Stimulated activated CD4-positive, alpha-beta T cell treated with anti-CD3 and anti-CD28 coated beads, Interleukin-1b, Interleukin-23, amount 100 ng/mL, for 48 hours (primary cell): ENCODE results near the gene HMMR.
"Not testable (repeated sequence)": the region's sequence is repeated elsewhere in the genome, so short reads cannot be mapped to it uniquely, and the experiment has no call there.

Experiments used
- DNase-seq: peaks from one replicate; pipeline ENCODE4 v3.0.0-alpha.2; 2020

Gene HMMR

DNA sequence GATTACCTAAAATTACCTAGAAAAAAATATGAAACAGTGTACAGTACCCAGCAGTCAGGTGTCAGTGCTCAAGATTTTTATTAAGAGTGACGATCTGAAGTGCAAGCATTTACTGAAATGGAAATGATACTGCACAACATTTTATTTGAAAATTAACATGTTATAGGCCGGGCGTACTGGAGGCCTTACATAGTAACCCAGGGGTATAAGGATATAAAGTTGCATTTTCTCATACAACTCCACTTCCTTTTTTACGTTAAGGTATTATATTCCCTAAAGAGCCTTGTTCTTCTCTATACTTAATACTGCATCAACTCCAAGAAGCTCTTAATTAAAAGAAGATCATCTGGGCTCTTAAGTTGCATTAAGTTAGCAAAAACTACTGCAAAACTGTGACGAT is 48.3 kb downstream of the HMMR start:
- no peak for DNase-seq

DNA sequence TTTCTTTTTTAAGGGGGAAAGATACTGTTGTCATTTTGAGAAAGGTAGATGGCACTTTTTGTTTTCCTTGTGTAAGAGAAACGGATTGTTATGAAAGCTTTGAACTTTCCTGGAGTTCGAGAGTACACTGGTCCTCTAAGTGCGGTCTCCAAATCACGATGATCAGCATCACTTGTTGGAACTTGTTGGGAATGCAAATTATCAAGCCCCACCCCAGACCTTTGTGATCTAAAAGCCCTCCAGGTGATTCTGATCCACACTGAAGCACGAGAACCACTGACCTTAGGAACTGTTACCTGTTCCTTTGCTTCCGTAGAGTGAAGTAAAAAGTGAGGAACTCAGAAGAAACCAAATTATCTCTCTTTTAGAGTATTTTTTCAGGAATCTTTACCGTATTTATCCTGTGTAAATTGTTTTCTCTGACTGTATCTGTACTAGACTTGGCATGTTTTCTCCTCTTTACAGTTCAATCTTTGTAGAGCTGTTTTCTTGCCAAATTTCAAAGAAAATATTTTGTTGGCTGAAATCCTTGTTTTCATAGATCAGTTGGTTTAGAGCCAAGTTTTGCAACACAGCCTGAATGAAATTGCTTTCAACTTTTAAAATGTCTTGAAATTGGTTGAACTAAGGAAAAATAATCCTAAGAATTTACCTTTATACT is 49.0 kb downstream of the HMMR start:
- DNase-seq, result no peak

DNA sequence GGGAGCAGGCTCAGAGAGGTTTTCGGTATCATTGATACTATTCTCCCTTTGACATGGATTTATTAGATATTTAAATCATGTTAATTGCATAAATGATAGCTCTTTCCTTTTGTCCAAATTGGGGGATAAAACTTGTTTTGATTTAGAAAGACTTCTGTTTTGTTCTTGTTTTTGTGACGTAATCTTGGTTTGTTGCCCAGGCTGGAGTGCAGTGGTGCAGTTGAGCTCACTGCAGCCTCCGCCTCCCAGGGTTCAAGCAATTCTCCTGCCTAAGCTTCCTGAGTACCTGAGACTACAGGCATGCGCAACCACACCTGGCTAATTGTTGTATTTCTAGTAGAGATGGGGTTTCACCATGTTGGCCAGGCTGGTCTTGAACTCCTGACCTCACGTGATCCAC is 52.1 kb downstream of the HMMR start:
- DNase-seq, result no peak

DNA sequence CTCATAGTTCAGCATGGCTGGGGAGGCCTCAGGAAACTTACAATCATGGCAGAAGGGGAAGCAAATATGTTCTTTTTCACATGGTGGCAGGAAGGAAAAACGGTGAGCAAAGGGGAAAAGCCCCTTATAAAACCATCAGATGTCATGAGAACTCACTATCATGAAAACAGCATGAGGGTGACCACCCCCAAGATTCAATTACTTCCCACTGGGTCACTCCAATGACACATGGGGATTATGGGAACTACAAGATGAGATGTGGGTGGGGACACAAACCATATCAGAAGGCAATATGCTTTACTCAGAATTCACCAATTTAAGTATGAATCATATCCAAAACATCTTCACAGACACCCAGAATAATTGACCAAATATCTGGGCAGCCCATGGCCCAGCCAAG is 64.7 kb downstream of the HMMR start:
- no peak for DNase-seq

DNA sequence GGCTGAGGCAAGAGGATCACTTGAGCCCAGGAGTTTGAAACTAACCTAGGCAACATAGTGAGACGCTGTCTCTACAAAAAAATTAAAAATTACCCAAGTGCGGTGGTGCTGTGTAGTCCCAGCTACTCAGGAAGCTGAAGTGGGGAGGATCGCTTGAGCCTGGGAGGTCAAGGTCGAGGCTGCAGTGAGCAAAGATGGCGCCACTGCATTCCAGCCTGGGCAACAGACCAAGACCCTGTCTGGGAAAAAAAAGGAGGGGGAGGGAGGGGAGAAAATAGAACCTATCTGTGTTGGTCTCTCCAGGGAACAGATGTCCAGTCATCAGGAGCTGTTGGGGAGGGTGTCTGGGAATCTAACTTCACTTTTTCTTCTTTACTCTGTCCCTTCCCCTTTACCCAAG is 69.3 kb downstream of the HMMR start:
- DNase-seq, result no peak

DNA sequence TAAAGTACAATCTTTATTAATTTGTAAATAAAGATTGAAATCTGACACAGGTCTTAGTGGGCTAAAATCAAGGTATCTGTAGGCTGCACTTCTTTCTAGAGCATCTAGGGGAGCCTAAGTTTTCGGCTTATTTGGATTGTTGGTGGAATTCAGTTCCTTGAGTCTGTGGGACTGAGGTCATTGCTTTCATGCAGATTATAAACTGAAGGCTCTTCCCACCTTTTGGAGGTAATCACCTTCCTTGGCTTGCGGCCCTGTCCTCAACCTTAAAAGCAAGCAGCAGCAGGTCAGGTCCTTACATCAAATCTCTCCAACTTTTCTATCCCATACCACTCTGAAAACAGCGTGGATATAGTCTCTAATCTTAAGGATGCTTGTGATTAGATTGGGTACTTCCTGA is 70.8 kb downstream of the HMMR start:
- no peak for DNase-seq

DNA sequence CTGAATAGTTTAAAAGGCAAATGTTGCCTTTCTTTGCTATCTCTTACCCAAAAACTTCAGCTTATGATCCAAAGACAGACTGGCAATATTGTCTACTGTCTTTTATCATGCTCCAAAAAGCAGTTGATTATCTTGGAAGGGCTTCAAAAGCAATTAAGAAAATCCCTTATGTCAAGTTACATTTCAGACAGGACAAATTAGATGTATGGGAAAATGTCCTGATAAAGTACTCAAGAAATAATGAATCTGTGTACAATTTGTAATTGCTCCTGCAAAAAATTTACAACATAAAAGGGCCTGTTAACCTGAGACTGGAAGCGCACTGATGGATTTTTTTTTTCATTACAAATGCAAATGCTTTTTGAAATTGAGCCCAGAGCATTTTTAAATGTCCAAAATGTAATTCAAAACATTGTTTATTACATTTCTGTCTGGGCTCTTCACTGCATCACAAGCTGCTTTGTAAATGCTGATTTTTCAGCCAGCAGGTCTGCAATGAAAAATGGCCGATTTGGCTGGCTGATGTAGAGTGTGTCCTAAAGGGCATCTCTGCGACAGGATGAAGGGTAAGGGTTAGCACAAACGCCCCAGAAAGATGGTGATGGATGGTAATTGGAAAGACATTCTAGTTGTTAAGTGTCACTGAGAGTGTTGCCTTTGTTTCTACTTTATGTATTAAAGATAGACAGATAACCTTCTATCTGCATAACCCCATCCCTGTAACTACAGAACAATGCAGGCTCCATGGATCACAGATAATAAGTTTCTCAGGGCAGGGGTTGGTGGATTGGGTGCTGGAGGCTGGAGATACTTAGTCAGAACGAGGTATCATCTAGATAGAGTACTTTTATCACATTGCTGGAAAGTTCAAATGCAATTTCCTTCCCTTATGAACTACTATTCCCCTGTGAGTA is 72.0 kb downstream of the HMMR start:
- DNase-seq, result no peak

DNA sequence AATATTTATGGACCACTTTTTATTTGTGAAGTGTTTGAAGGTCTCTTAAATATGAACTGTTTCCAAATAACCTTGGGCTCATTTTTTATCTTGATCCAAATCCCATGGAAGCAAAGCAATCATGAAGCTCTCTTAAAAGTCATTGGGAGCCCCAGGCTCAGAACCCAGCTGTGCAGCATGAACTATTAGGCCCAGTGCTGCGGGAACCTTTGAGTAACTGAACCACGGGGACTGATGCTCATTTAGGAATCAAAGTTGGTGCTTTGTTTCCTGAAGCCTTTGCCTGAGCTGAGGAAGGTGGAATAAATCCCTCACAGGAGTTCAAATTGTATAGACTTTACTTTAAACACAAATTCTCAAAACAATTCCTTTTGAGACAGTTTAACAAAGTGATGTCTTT is 72.8 kb downstream of the HMMR start:
- DNase-seq, result no peak

DNA sequence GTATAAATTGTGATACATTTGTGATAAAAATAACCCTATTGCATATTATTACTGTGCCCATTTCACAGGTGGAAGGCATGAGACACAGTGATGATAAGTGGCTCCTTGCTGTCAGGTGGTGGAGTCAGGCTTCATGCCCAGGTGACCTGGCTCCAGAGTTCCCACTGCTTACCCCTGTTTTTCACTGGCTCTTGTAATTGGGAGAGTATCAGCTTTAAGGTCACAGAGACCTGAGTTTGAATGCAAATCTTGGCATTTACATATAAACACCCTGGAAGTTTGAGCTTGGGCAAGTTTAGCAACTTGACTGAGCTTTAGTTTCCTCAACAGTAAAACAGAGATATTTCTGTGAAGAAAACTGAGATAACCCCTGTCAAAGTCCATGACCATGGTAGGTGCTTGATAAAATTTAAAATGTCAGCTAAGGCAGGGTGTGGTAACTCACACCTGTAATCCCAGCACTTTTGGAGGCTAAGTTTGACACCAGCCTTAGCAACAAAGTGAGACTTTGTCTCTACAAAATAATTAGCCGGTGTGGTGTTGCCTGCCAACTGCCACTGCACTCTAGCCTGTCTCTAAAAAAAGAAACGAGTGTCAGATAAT is 74.2 kb downstream of the HMMR start:
- no peak for DNase-seq

DNA sequence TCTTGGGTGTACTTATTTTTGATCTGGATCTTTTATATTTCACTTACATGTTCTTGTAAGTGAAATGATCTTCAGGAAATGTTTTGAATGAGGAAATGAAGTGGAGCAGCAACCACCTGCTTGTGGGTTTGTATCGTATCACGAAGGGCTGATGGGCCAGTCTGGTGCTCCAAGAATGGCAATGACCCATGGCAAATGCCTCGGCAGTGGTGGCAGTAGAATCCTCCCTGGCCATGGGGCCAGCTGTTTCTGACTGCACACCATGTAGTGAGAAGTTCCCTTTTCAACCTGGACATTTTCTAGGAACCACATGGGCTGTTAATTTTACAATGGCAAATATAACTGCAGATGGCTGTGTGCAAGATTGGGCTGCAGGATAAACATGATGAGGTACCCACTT is 74.9 kb downstream of the HMMR start:
- DNase-seq, result no peak

DNA sequence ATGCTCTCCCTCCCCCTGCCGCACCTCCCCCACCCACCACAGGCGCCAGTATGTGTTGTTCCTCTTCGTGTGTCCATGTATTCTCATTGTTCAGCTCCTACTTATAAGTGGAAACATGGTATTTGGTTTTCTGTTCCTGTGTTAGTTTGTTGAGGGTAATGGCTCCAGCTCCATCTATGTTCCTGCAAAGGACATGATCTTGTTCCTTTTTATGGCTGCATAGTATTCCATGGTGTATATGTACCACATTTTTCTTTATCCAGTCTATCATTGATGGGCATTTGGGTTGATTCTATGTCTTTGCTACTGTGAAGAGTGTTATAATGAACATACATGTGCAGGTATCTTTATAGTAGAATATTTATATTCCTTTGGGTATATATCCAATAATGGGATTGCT is 76.0 kb downstream of the HMMR start:
- not testable (repeated sequence) for DNase-seq

DNA sequence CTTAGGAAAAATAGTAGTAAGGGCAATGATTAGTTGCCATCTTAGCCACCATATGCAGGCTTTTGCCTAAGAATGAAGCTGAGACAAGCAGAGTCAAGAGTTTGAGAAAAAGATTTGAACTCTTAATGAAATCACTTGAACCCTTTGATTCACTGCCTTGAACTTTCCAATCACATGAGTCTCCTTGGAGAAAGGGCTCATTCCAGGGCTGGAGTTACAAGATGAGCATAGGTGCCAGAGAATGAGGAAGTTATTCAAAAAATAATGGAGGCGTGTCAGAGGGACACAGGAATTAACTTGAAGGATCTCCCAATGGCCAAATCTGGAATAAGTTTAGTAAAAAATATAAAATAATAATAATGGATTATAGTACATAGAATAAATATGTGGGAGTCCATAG is 80.3 kb downstream of the HMMR start:
- no peak for DNase-seq
